ENCODE data around the gene USP3. TPM values are rescaled to one million over a fixed set of nuclear protein-coding genes. Genes with fewer than 3 reads are reported as not detected.

The USP3 gene
- total RNA-seq, 1 experiment from 2014 or later, result 54.2 TPM

DNA sequence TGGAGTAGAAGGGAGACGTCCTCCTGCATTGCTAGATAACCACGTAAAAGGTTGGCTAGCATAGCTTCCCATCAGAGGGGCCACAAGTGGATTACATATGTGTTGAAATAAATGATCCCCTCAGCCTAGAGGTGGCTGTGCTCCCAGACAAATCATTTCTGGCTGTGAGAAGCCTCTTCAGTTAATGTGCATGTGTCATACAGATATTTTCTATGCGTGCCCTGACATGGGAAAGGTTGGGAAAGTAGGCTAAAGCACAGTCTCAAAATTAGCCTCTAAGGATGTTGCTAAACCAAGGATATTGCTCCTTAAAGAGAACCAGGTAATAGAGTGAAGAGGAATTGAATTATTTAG lies 17.8 kb downstream of the USP3 start:
- Histone ChIP-seq H3K4me1 (peaks cover 21% of the 10 kb centered on the region), H3K27me3 (replicated peaks; ENCODE audit: control insufficient read depth, insufficient read depth, low read length) (no peaks in the 10 kb centered on the region), H3K4me3 (ENCODE audit: low read depth, low read length) (no peak overlapping the region), H3K36me3 (ENCODE audit: control insufficient read depth, insufficient read depth, low read length) (no peaks in the 10 kb centered on the region), H3K9me3 (no peaks in the 10 kb centered on the region)
- H3K4me1 Mint-ChIP-seq (ENCODE audit: low read depth, unreplicated experiment), result peaks cover 39% of the 10 kb centered on the region
- BruUV-seq (replicated peaks), result no TSS peak
- H3K9me3 Mint-ChIP-seq (ENCODE audit: unreplicated experiment), result no peaks in the 10 kb centered on the region
- H3K27me3 Mint-ChIP-seq (ENCODE audit: insufficient read depth, unreplicated experiment), result no peaks in the 10 kb centered on the region
- peaks cover 6% of the 10 kb centered on the region for H3K36me3 Mint-ChIP-seq (ENCODE audit: insufficient read depth, unreplicated experiment)
- intact Hi-C loops (cut with micrococcal nuclease; ENCODE audit: unreplicated experiment), result no loop called here
- H3K4me3 Mint-ChIP-seq (ENCODE audit: unreplicated experiment), result no peak overlapping the region
- ChIA-PET CTCF (no interaction called here), POLR2A (no interaction called here)
- no peak overlapping the region for H3K27ac Mint-ChIP-seq (ENCODE audit: unreplicated experiment)
- no peak for DNase-seq
- TF ChIP-seq, protein P1, sequence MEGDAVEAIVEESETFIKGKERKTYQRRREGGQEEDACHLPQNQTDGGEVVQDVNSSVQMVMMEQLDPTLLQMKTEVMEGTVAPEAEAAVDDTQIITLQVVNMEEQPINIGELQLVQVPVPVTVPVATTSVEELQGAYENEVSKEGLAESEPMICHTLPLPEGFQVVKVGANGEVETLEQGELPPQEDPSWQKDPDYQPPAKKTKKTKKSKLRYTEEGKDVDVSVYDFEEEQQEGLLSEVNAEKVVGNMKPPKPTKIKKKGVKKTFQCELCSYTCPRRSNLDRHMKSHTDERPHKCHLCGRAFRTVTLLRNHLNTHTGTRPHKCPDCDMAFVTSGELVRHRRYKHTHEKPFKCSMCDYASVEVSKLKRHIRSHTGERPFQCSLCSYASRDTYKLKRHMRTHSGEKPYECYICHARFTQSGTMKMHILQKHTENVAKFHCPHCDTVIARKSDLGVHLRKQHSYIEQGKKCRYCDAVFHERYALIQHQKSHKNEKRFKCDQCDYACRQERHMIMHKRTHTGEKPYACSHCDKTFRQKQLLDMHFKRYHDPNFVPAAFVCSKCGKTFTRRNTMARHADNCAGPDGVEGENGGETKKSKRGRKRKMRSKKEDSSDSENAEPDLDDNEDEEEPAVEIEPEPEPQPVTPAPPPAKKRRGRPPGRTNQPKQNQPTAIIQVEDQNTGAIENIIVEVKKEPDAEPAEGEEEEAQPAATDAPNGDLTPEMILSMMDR (IDR thresholded peaks at IDR 0.05; ENCODE audit: insufficient read depth in 1 of 2, low read depth in 1 of 2, low read length in 1 of 2, severe bottlenecking in 1 of 2, unreplicated experiment in 1 of 2), result no peak

DNA sequence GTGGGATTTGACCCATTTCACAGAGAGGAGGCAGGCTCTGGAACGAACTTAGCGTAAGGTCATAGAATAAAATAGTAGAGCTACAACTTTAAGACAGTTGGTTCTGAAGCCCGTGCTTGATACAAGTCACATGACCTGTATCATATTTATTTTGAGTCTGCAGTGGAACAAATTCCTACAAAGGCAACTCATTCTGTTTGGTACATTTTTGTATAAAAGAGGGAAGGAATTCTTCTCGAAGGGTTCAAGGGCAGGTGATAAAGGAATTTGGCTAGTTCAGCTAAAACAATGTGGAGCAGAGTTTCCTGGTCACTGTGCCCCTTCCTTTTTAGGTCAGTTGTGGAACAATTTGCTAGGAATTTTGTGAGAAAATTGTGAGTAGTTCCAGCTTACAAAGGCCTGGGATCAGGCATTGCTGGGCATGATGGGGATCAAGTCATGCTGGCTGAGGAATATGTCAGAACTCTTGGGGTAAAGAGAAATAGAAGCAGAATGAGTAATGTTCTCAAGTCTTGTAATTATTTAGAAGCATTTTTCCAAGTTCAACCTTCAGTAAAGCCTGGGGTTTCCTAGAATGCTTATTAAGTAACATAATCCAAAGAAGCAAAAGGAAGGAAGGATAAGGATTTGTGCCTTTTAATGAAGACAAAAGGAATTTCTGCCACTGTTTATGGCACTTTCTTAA lies 19.1 kb downstream of the USP3 start:
- H3K4me1 ChIP-seq, result peaks cover 21% of the 10 kb centered on the region
- Mint-ChIP-seq H3K9me3 (ENCODE audit: unreplicated experiment) (no peaks in the 10 kb centered on the region), H3K27ac (ENCODE audit: unreplicated experiment) (no peak overlapping the region), H3K27me3 (ENCODE audit: insufficient read depth, unreplicated experiment) (no peaks in the 10 kb centered on the region), H3K36me3 (ENCODE audit: insufficient read depth, unreplicated experiment) (peaks cover 6% of the 10 kb centered on the region), H3K4me3 (ENCODE audit: unreplicated experiment) (no peak overlapping the region), H3K4me1 (ENCODE audit: low read depth, unreplicated experiment) (peaks cover 30% of the 10 kb centered on the region)
- no peaks in the 10 kb centered on the region for H3K9me3 ChIP-seq
- CTCF ChIA-PET, result no interaction called here
- no TSS peak for BruUV-seq (replicated peaks)
- H3K27me3 ChIP-seq (replicated peaks; ENCODE audit: control insufficient read depth, insufficient read depth, low read length), result no peaks in the 10 kb centered on the region
- H3K36me3 ChIP-seq (ENCODE audit: control insufficient read depth, insufficient read depth, low read length), result no peaks in the 10 kb centered on the region
- POLR2A ChIA-PET, result no interaction called here
- intact Hi-C loops (cut with micrococcal nuclease; ENCODE audit: unreplicated experiment), result no loop called here
- H3K4me3 ChIP-seq (ENCODE audit: low read depth, low read length), result no peak overlapping the region
- TF ChIP-seq, protein P1 (IDR thresholded peaks at IDR 0.05; ENCODE audit: insufficient read depth in 1 of 2, low read depth in 1 of 2, low read length in 1 of 2, severe bottlenecking in 1 of 2, unreplicated experiment in 1 of 2), result no peak
- no peak for DNase-seq

DNA sequence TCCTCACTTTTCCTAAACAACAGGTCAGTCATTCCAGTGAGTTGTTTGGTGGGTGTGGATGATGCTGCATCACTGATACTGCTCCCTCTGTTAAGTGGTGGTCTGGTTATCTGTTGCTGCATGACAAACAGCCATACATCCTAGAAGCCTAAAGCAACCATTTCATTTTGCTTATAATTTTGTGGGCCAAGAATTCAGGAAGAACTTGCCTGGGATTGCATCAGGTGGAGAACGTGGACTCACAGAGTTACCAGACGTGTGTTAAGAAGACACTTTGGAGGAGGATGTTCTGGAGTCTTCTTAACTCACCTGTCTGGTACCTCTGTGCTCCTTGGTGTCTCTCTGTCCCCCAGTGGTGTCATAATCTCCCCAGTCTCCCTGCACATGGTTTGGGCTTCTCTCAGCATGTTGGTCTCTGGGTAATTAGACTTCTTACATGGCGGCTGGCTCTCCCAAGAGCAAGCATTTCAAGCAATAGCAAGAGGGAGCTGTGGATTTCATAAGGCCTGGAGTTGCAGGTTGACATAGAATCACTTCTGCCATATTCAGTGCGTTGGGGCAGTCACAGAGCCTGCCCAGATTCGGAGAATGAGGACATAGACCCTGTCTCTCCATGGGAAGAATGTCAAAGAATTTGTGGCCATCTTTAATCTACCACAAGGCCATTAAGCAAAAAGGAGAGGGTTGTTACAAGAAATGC lies 20.1 kb downstream of the USP3 start:
- TF ChIP-seq, protein P1 (IDR thresholded peaks at IDR 0.05; ENCODE audit: insufficient read depth in 1 of 2, low read depth in 1 of 2, low read length in 1 of 2, severe bottlenecking in 1 of 2, unreplicated experiment in 1 of 2), result no peak
- no peaks in the 10 kb centered on the region for H3K9me3 Mint-ChIP-seq (ENCODE audit: unreplicated experiment)
- intact Hi-C loops (cut with micrococcal nuclease; ENCODE audit: unreplicated experiment), result no loop called here
- no peaks in the 10 kb centered on the region for H3K27me3 ChIP-seq (replicated peaks; ENCODE audit: control insufficient read depth, insufficient read depth, low read length)
- H3K4me3 Mint-ChIP-seq (ENCODE audit: unreplicated experiment), result no peak overlapping the region
- peaks cover 21% of the 10 kb centered on the region for H3K4me1 Mint-ChIP-seq (ENCODE audit: low read depth, unreplicated experiment)
- H3K4me1 ChIP-seq, result peaks cover 21% of the 10 kb centered on the region
- no TSS peak for BruUV-seq (replicated peaks)
- no peaks in the 10 kb centered on the region for H3K27me3 Mint-ChIP-seq (ENCODE audit: insufficient read depth, unreplicated experiment)
- no peak for DNase-seq
- CTCF ChIA-PET, result no interaction called here
- no peaks in the 10 kb centered on the region for H3K9me3 ChIP-seq
- no peak overlapping the region for H3K27ac Mint-ChIP-seq (ENCODE audit: unreplicated experiment)
- H3K36me3 Mint-ChIP-seq (ENCODE audit: insufficient read depth, unreplicated experiment), result no peaks in the 10 kb centered on the region
- POLR2A ChIA-PET, result no interaction called here
- no peaks in the 10 kb centered on the region for H3K36me3 ChIP-seq (ENCODE audit: control insufficient read depth, insufficient read depth, low read length)
- H3K4me3 ChIP-seq (ENCODE audit: low read depth, low read length), result no peak overlapping the region

Data from Caco-2 (cell line).